Left lobe of liver (tissue), 2 donors: Measurements from ENCODE around the gene PNMA1. TPM values are rescaled to one million over a fixed set of nuclear protein-coding genes. Genes with fewer than 3 reads are reported as not detected.

Experiments
- ATAC-seq: fragments of 200-7000 bp; cut with Tn5 transposase; one replicate; pipeline ENCODE4 v1.9.1; 2020; ENCODE audit warnings: mild to moderate bottlenecking, moderate library complexity
- DNase-seq: peaks from one replicate; pipeline ENCODE4 v3.0.0-alpha.2; 2020; ENCODE audit warnings: low spot score
- total RNA-seq: library from RNA; stranded (reverse); gene quantifications from one replicate; pipeline ENCODE4 v1.2.1, GENCODE V29; 2021
- donor health status: DM: no; HTN: no; CAD: no; lungs with moderate emphysema.
- donor health status: DM: no; HTN: yes; CAD: no.

Gene PNMA1
- total RNA-seq, 1 donor from 2014 or later = 2.3 TPM

DNA sequence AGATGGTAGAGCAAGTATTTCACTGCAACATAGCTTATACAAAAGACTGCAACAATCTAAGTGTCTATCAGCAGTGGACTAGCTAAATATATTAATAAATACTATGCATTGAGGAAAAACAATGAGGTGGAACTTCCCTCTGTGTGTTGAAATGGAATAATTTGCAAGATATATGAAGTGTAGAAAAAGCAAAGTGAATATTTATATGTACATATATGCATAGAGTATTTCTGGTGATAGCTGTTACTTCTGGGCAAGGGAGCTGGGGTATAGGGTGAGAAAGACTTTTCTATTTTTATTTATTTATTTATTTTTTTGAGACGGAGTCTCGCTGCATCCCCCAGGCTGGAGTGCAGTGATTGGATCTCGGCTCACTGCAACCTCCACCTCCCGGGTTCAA lies 35.5 kb downstream of the PNMA1 start:
- ATAC-seq (no peak), DNase-seq (no peak)

DNA sequence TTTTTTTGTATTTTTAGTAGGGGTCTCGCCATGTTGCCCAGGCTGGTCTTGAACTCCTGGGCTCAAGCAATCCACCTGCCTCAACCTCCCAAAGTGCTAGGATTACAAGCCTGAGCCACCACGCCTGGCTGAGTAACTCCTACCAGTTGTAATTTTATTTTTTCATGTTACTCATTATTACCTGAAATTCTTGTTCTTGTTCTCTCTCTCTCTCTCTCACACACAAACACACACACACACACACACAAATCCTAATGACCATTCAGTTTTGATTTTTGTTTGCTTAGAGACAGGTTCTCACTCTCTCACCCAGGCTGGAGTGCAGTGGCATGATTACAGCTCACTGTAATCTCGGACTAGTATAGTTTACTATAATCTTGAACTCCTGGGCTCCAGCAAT lies 39.2 kb downstream of the PNMA1 start:
- DNase-seq = no peak
- no peak for ATAC-seq

DNA sequence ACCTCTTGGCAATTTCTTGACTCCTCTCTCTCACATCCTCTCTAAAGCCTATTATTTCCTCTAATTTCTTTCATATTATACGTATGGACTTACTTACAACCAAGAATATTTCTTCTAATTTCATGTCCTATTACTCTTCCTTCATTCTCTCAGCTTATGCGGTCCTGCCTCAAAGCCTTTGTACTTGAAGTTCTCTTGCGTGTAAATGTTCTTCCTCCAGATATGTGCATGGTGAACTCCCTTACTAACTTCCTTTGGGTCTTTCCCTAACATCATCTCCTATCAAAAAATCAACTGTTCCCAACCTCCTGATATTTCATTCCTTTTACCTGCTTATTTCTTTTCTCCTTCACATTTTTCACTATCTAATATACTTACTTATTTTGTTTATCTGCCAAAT lies 46.3 kb downstream of the PNMA1 start:
- DNase-seq (no peak), ATAC-seq (no peak)

DNA sequence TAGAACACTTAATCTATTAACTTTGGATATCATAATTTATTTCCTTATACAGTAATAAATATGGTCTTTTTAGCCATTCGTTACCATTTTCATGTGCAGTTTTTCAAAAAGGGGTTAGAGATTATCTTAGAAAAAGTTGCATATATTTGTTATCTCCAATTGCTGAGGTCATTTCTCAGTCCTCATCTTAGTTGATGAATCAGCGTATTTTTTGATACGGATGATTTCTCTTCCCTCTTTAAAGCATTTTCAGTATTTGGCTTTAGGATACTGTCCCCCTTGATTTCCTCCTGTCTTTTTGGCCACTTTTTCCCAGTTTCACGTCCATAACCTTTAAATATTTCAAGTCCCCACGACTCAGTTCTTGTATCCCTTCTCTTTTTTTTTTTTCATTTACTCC lies 47.6 kb downstream of the PNMA1 start:
- no peak for DNase-seq

DNA sequence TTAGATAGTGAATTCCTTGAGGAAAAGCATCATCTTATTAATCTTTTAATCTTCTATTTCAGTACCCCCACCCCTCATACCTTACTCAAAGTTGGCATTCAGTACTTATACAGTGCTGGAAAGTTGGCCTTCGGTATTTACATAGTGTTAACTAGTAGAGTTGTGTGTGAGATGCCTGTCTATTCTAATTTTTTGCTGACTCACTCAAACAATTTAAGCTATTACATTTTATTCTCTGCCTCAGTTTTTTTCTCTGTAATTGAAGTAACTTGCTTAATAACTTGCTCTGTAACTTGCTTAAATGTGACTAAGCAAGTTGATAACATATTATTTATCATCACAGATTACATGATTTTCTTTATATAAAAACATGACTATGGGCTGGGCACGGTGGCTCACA lies 49.1 kb downstream of the PNMA1 start:
- ATAC-seq (no peak), DNase-seq (no peak)

More for the DNA sequence above, 47.6 kb downstream of the PNMA1 start:
- ATAC-seq = no peak

DNA sequence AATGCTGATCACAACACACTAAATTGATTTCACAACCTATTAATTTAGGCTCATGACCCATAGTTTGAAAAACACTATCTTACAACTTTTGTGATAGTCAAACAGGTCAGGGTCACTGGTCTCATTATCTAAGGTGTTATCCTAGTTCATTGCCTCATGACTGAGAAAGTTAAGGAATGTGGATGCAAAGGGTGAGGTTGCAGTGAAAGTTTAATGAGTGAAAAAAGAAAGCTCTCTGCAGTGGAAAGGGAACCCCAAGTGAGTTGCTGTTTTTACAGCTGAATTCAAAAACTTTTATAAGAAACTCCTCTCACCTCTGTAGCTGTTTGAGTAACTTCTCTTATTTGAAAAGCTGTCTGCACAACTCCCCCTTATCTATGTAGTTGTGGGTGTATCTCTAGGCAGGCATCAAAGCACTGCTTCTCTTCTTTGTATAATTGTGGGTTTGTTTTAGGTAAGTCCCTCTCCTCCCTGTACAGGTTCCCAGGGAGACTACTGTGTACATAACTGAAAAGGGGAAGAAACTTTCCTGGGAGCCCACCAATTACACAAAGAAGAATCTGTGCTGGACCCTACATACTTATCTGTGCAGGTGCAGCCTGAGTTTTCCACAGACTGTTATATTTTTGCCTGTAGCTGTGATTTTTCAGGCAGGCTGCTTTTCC lies 50.5 kb downstream of the PNMA1 start:
- no peak for ATAC-seq
- no peak for DNase-seq

DNA sequence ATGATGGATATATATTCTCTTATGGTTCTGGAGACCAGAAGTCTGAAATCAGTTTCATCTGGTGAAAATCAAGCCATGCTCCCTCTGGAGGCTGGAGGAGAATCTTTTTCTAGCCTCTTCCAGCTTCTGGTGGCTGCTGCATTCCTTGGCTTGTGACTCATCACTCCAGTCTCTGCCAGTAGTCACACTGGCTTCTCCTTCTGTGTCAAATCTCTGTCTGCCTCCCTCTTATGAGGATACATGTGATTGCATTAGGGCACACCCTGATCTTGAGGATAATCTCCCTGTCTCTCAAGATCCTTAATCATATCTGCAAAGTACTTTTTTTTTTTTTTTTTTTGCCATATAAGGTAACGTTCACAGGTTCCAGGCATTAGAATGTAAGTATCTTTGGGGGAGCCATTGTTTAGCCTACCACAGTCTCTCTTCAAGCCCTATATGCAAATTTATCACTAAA lies 51.7 kb downstream of the PNMA1 start:
- DNase-seq (no peak), ATAC-seq (peak; percentile 39)

DNA sequence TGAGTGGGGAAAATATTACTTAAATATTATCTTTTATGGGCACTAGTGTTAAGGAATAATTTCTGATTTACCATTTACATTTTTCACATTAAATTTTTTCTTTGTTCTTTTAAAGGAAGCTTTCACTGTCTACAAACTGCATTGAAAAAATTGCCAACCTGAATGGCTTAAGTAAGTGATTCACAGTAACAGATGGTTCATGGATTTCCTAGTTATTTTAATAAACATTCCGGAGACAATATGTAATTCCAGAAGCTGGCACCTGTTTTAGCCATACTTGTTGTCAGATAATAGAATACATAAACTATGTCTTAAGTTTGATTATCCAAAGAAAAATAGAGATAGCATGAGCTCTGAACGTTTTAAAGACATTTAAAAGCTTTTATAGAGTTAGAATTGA lies 52.3 kb downstream of the PNMA1 start:
- ATAC-seq (no peak), DNase-seq (no peak)

Other genes starting within 250 kb of the PNMA1 start
- 5.0 TPM for gene RIOX1, start 223.5 kb downstream of the PNMA1 start, total RNA-seq
- 31.9 TPM for gene ACOT1, start 177.2 kb downstream of the PNMA1 start, total RNA-seq
- 3.2 TPM for gene HEATR4, start 155.4 kb downstream of the PNMA1 start, total RNA-seq
- gene ACOT2, start 145.2 kb downstream of the PNMA1 start, total RNA-seq = 141 TPM
- gene ACOT4, start 122.5 kb downstream of the PNMA1 start, total RNA-seq = 9.9 TPM
- 1.6 TPM for gene ACOT6, start 101.9 kb downstream of the PNMA1 start, total RNA-seq
- 1.6 TPM for gene DNAL1, start 69.4 kb downstream of the PNMA1 start, total RNA-seq
- 10.9 TPM for gene PTGR2, start 137.4 kb upstream of the PNMA1 start, total RNA-seq
- 17.1 TPM for gene ZNF410, start 172.5 kb upstream of the PNMA1 start, total RNA-seq
- gene FAM161B, start 235.7 kb upstream of the PNMA1 start, total RNA-seq = 1.3 TPM
- 20.8 TPM for gene COQ6, start 235.9 kb upstream of the PNMA1 start, total RNA-seq